LNCAP (cell line): ENCODE results near the gene CNFN.
A peak's percentile ranks its signal among the peaks of the same experiment; 100 is the strongest.

Source experiments
- CTCF ChIP-seq: fragments of 450-650 bp; IDR thresholded peaks from 2 replicates; pipeline ENCODE4 v1.5.1; 2017; ENCODE audit warnings: mild to moderate bottlenecking

The CNFN gene

GRCh38 chr19:42389899-42390298 lies at the start of gene CNFN:
CNFN (minus strand) TSS chr19:42390297; CDS start chr19:42389037, 1,260 bp downstream.
- TF ChIP-seq CTCF: no peak

GRCh38 chr19:42436006-42436405 lies 45.9 kb upstream of the CNFN start:
- TF ChIP-seq CTCF: no peak

GRCh38 chr19:42435316-42435715 lies 45.2 kb upstream of the CNFN start:
- no peak for TF ChIP-seq CTCF

GRCh38 chr19:42433503-42434260 lies 43.6 kb upstream of the CNFN start:
- peak; percentile 51; the same call in 1 of the 2 replicates for TF ChIP-seq CTCF

- no peak for TF ChIP-seq CTCF
These were observed 41.4 kb upstream of the CNFN start for GRCh38 chr19:42431486-42431885.

GRCh38 chr19:42428676-42429075 lies 38.6 kb upstream of the CNFN start:
- TF ChIP-seq CTCF: no peak

GRCh38 chr19:42427313-42427712 lies 37.2 kb upstream of the CNFN start, which contains the start of gene LIPE:
LIPE (minus strand) TSS chr19:42427388; CDS start chr19:42427149, 239 bp downstream.
- no peak for TF ChIP-seq CTCF
